Dermis microvascular lymphatic vessel endothelial cell (primary cell): ENCODE results near the gene RBMXL3. TPM values are rescaled to one million over a fixed set of nuclear protein-coding genes. Genes with fewer than 3 reads are reported as not detected.

Experiments
- DNase-seq, 2 donors: peaks; one replicate each; pipeline versions ENCODE4 v3.0.0 to v3.0.0-alpha.2; 2010; ENCODE audit warnings: low read depth in 2 of 2
- total RNA-seq: library from RNA; depleted of rRNA; stranded (reverse); fragments of >200 nt; gene quantifications from 2 replicates; pipeline ENCODE4 v1.2.1, GENCODE V29; 2014

Gene RBMXL3
- total RNA-seq, 1 donor from 2014 or later, result not detected

GRCh38 chrX:115233497-115234455 is 44.6 kb downstream of the RBMXL3 start, which contains the start of gene LRCH2:
Gene LRCH2, minus strand, starts transcription at chrX:115234096. Its CDS starts 55 bp downstream, at chrX:115234041.
- peak in 1 of 2 donors; percentile 40 for DNase-seq

- no peak for DNase-seq
These were observed 45.3 kb downstream of the RBMXL3 start for GRCh38 chrX:115234461-115234860.

- no peak for DNase-seq
These were observed 47.4 kb downstream of the RBMXL3 start for GRCh38 chrX:115236560-115236959.

GRCh38 chrX:115237056-115237455 is 47.8 kb downstream of the RBMXL3 start:
- DNase-seq, result no peak

Other genes starting within 250 kb of the RBMXL3 start
- gene IL13RA2, start 171.8 kb upstream of the RBMXL3 start, total RNA-seq, result 0.13 and 1.0 TPM in 2 replicates
- gene LRCH2, start 44.7 kb downstream of the RBMXL3 start, total RNA-seq, result 7.6 and 10.6 TPM in 2 replicates
- gene LUZP4, start 100.3 kb downstream of the RBMXL3 start, total RNA-seq, result not detected in 2 replicates